Ramos (cell line): ENCODE data around the gene PRPS2.

Source experiments
- in situ Hi-C: fragments of 300-500 bp; cut with MboI; formaldehyde crosslinking; loops from one replicate; pipeline ENCODE4 v1.14.3; 2022; ENCODE audit warnings: low sequenced_read_pairs; ENCODE audit not compliant: unreplicated experiment

Gene PRPS2

GRCh38 chrX:12805333-12805732 lies 14.1 kb downstream of the PRPS2 start:
- in situ Hi-C loops, result loop anchor here (25.0 kb wide), 1 partner anchor 682 kb away; no protein-coding TSS in a partner anchor

- in situ Hi-C loops, result loop anchor here (25.0 kb wide), 1 partner anchor 676 kb away; no protein-coding TSS in a partner anchor
These were observed 20.4 kb downstream of the PRPS2 start for GRCh38 chrX:12811658-12812057.

- in situ Hi-C loops, result loop anchor here (25.0 kb wide), 1 partner anchor 673 kb away; no protein-coding TSS in a partner anchor
These were observed 23.2 kb downstream of the PRPS2 start for GRCh38 chrX:12814420-12814819.

GRCh38 chrX:12817528-12817927 lies 26.3 kb downstream of the PRPS2 start:
- in situ Hi-C loops, result loop anchor here (25.0 kb wide), 1 partner anchor 670 kb away; no protein-coding TSS in a partner anchor

GRCh38 chrX:12819222-12819621 lies 28.0 kb downstream of the PRPS2 start:
- in situ Hi-C loops, result loop anchor here (25.0 kb wide), 1 partner anchor 668 kb away; no protein-coding TSS in a partner anchor

GRCh38 chrX:12820737-12821136 lies 29.5 kb downstream of the PRPS2 start:
- in situ Hi-C loops, result loop anchor here (5.0 to 25.0 kb wide), 2 partner anchors 72 to 667 kb away; no protein-coding TSS in a partner anchor

GRCh38 chrX:12824944-12825343 lies 33.7 kb downstream of the PRPS2 start:
- in situ Hi-C loops, result loop anchor here (5.0 to 25.0 kb wide), 2 partner anchors 67 to 662 kb away; no protein-coding TSS in a partner anchor

- in situ Hi-C loops, result no loop called here
These were observed 34.6 kb downstream of the PRPS2 start for GRCh38 chrX:12825801-12826200.

GRCh38 chrX:12843061-12843667 lies 52.0 kb downstream of the PRPS2 start:
- in situ Hi-C loops, result no loop called here

- in situ Hi-C loops, result no loop called here
These were observed 52.6 kb downstream of the PRPS2 start for GRCh38 chrX:12843668-12844279.

GRCh38 chrX:12844319-12844718 lies 53.1 kb downstream of the PRPS2 start:
- in situ Hi-C loops, result no loop called here

GRCh38 chrX:12865359-12865758 lies 74.1 kb downstream of the PRPS2 start:
- in situ Hi-C loops, result no loop called here

GRCh38 chrX:12866451-12867377 lies 75.5 kb downstream of the PRPS2 start, which contains the start of gene TLR7:
TSS of gene TLR7 (plus strand) at chrX:12867072. CDS start at chrX:12867579, 507 bp downstream.
- in situ Hi-C loops, result no loop called here

GRCh38 chrX:12867685-12868084 lies 76.5 kb downstream of the PRPS2 start:
- in situ Hi-C loops, result no loop called here

- in situ Hi-C loops, result no loop called here
These were observed 77.5 kb downstream of the PRPS2 start for GRCh38 chrX:12868747-12869146.

GRCh38 chrX:12871257-12871656 lies 80.0 kb downstream of the PRPS2 start:
- in situ Hi-C loops, result no loop called here

- in situ Hi-C loops, result no loop called here
These were observed 81.5 kb downstream of the PRPS2 start for GRCh38 chrX:12872741-12873140.
